ENCODE results near the gene PNPLA5. TPM values are rescaled to one million over a fixed set of nuclear protein-coding genes. Genes with fewer than 3 reads are reported as not detected.

The PNPLA5 gene
- total RNA-seq, 1 experiment from 2014 or later: not detected

- Histone ChIP-seq H3K27ac (ENCODE audit: low read length) (no peak overlapping the region), H3K4me3 (ENCODE audit: low read depth in 2 of 2, low read length in 2 of 2) (no peak overlapping the region), H3K4me1 (ENCODE audit: control insufficient read depth, insufficient read depth, low read length) (no peaks in the 10 kb centered on the region), H3K27me3 (ENCODE audit: control insufficient read depth, insufficient read depth, low read length) (no peaks in the 10 kb centered on the region), H3K9me3 (ENCODE audit: control insufficient read depth, insufficient read depth, low read depth, low read length) (no peaks in the 10 kb centered on the region), H3K36me3 (ENCODE audit: control insufficient read depth, insufficient read depth, low read length) (no peaks in the 10 kb centered on the region)
- ATAC-seq (no peak), DNase-seq (ENCODE audit: low read depth, low spot score) (no peak)
- no peak for TF ChIP-seq REST (IDR thresholded peaks at IDR 0.05; ENCODE audit: insufficient read depth in 1 of 2, low read depth in 2 of 2, low read length in 1 of 2)
- no peak for TF ChIP-seq TCF7L2 (IDR thresholded peaks at IDR 0.05; ENCODE audit: low read depth, low read length)
- TF ChIP-seq CTCF (IDR thresholded peaks at IDR 0.05): no peak
- TF ChIP-seq SIN3A (IDR thresholded peaks at IDR 0.05; ENCODE audit: borderline replicate concordance, insufficient read depth, low read depth, low read length): no peak
- TF ChIP-seq POLR2AphosphoS5 (IDR thresholded peaks at IDR 0.05; ENCODE audit: low read depth, low read length): no peak
- in situ Hi-C loops (cut with HindIII; ENCODE audit: low pct_unique_long_range_greater_than_20kb, low sequenced_read_pairs) (no loop called here), intact Hi-C loops (cut with micrococcal nuclease; ENCODE audit: unreplicated experiment) (no loop called here)
- ChIA-PET POLR2A (no interaction called here), CTCF (interaction anchor here (0.6 to 1.4 kb wide), 3 partner anchors 11 to 517 kb away, joined by 3 to 6 read pairs (median 3); no protein-coding TSS in a partner anchor)
- BruUV-seq (replicated peaks): no TSS peak
Observed at GRCh38 chr22:43895986-43896645, 4.3 kb upstream of the PNPLA5 start.

GRCh38 chr22:43894122-43894521 lies 2.3 kb upstream of the PNPLA5 start:
- in situ Hi-C loops (cut with HindIII; ENCODE audit: low pct_unique_long_range_greater_than_20kb, low sequenced_read_pairs): no loop called here
- H3K9me3 ChIP-seq (ENCODE audit: control insufficient read depth, insufficient read depth, low read depth, low read length): no peaks in the 10 kb centered on the region
- ChIA-PET CTCF (no interaction called here), POLR2A (no interaction called here)
- intact Hi-C loops (cut with micrococcal nuclease; ENCODE audit: unreplicated experiment): no loop called here
- H3K36me3 ChIP-seq (ENCODE audit: control insufficient read depth, insufficient read depth, low read length): no peaks in the 10 kb centered on the region
- H3K4me1 ChIP-seq (ENCODE audit: control insufficient read depth, insufficient read depth, low read length): no peaks in the 10 kb centered on the region
- TF ChIP-seq TCF7L2 (IDR thresholded peaks at IDR 0.05; ENCODE audit: low read depth, low read length) (no peak), SIN3A (IDR thresholded peaks at IDR 0.05; ENCODE audit: borderline replicate concordance, insufficient read depth, low read depth, low read length) (no peak), REST (IDR thresholded peaks at IDR 0.05; ENCODE audit: insufficient read depth in 1 of 2, low read depth in 2 of 2, low read length in 1 of 2) (no peak), POLR2AphosphoS5 (IDR thresholded peaks at IDR 0.05; ENCODE audit: low read depth, low read length) (no peak), CTCF (IDR thresholded peaks at IDR 0.05) (no peak)
- no TSS peak for BruUV-seq (replicated peaks)
- ATAC-seq (no peak), DNase-seq (ENCODE audit: low read depth, low spot score) (no peak)
- no peak overlapping the region for H3K4me3 ChIP-seq (ENCODE audit: low read depth in 2 of 2, low read length in 2 of 2)
- no peak overlapping the region for H3K27ac ChIP-seq (ENCODE audit: low read length)
- H3K27me3 ChIP-seq (ENCODE audit: control insufficient read depth, insufficient read depth, low read length): no peaks in the 10 kb centered on the region; the same call in 1 of the 2 replicates

Data from Panc1 (cell line).